SK-N-SH treated with all-trans-retinoic acid at 6 μM for 48 hours (cell line): ENCODE measurements around the gene FGF4.

Source experiments
- CREB5 ChIP-seq: fragments of 250-450 bp; sonication (Bioruptor Pico); IDR thresholded peaks from 2 replicates; pipeline ENCODE4 v1.5.1; 2020; ENCODE audit warnings: low read depth, mild to moderate bottlenecking, moderate library complexity
- CSDC2 ChIP-seq: fragments of 250-450 bp; sonication (Bioruptor Pico); IDR thresholded peaks from 2 replicates; pipeline ENCODE4 v1.5.0; 2020; ENCODE audit warnings: mild to moderate bottlenecking, moderate library complexity
- OSR1 ChIP-seq: fragments of 250-450 bp; sonication (Bioruptor Pico); IDR thresholded peaks from 2 replicates; pipeline ENCODE4 v1.8.0; 2022; ENCODE audit warnings: moderate library complexity, mild to moderate bottlenecking, inconsistent platforms
- TCF4 ChIP-seq: fragments of 250-450 bp; sonication (Bioruptor Pico); IDR thresholded peaks from 2 replicates; pipeline ENCODE4 v1.8.0; 2021; ENCODE audit warnings: mild to moderate bottlenecking, moderate library complexity, borderline replicate concordance
- ZFP3 ChIP-seq: fragments of 250-450 bp; sonication (Bioruptor Pico); IDR thresholded peaks from 2 replicates; pipeline ENCODE4 v1.5.0; 2020; ENCODE audit warnings: mild to moderate bottlenecking, moderate library complexity
- ZFP30 ChIP-seq: fragments of 450-650 bp; formaldehyde crosslinking; IDR thresholded peaks from 2 replicates; pipeline ENCODE4 v1.5.0; 2022; ENCODE audit warnings: mild to moderate bottlenecking, moderate library complexity
- ZNF565 ChIP-seq: fragments of 450-650 bp; formaldehyde crosslinking; conservative IDR thresholded peaks from 2 replicates; pipeline ENCODE4 v1.5.0; 2020; ENCODE audit warnings: low read depth, mild to moderate bottlenecking, moderate library complexity
- ZNF8 ChIP-seq: fragments of 450-650 bp; formaldehyde crosslinking; IDR thresholded peaks from 2 replicates; pipeline ENCODE4 v1.5.0; 2020; ENCODE audit warnings: mild to moderate bottlenecking, moderate library complexity
- TF ChIP-seq, protein P1 (sequence below): fragments of 250-450 bp; sonication (Bioruptor Pico); IDR thresholded peaks from 2 replicates; pipeline ENCODE4 v1.8.0; 2020; ENCODE audit warnings: mild to moderate bottlenecking, moderate library complexity, borderline replicate concordance

DNA sequence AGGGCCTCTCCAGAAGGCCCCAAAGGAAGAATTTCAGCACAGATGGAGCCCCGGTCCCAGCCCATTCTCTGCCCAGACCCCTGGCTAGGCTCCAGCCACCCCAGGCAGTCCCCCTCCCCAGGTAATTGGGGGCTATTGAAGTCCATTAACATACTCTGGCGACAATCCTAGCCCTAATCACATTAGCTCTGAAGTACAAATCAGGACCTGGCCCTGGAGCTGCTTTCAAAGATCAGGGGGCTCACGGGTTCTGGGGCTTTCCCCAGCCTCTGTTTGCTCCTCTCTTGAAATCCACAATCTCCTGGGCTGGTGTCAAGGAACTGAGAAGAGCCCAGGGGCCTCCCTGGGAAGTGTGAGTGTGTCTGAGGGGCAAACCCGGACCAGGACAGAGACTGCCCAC lies 22.3 kb downstream of the FGF4 start:
- TF ChIP-seq OSR1 (CRISPR knock-in tag) (no peak), CREB5 (CRISPR knock-in tag) (no peak), CSDC2 (CRISPR knock-in tag) (no peak), ZNF8 (no peak), ZFP3 (CRISPR knock-in tag) (no peak), ZFP30 (CRISPR knock-in tag) (no peak), ZNF565 (no peak), TCF4 (no peak)
- TF ChIP-seq, protein P1, sequence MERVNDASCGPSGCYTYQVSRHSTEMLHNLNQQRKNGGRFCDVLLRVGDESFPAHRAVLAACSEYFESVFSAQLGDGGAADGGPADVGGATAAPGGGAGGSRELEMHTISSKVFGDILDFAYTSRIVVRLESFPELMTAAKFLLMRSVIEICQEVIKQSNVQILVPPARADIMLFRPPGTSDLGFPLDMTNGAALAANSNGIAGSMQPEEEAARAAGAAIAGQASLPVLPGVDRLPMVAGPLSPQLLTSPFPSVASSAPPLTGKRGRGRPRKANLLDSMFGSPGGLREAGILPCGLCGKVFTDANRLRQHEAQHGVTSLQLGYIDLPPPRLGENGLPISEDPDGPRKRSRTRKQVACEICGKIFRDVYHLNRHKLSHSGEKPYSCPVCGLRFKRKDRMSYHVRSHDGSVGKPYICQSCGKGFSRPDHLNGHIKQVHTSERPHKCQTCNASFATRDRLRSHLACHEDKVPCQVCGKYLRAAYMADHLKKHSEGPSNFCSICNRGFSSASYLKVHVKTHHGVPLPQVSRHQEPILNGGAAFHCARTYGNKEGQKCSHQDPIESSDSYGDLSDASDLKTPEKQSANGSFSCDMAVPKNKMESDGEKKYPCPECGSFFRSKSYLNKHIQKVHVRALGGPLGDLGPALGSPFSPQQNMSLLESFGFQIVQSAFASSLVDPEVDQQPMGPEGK (CRISPR knock-in tag) = no peak
